T-cell (primary cell): ENCODE measurements around the gene CAMKK2. TPM values are rescaled to one million over a fixed set of nuclear protein-coding genes. Genes with fewer than 3 reads are reported as not detected.
A peak's percentile ranks its signal among the peaks of the same experiment; 100 is the strongest.

Experiments
- ATAC-seq, 4 experiments: fragments of 200-7000 bp in 3 of 4; fragments of 150-1000 bp in 1 of 4; cut with Tn5 transposase; replicated peaks in 1 of 4; 1 replicate in 3 of 4; 2 replicates in 1 of 4; pipeline ENCODE4 v1.10.0; 2021; ENCODE audit warnings: moderate library complexity in 3 of 4, mild to moderate bottlenecking in 2 of 4, moderate number of reproducible peaks in 1 of 4
- CTCF ChIA-PET, 2 donors: fragments of 300-600 bp; sonication (Branson Sonifier 250); formaldehyde crosslinking; loops; one replicate each; lab custom pipeline; 2022; ENCODE audit warnings: antibody characterized with exemption in 2 of 2; lab: Charles Lee
- POLR2A ChIA-PET, 2 donors: fragments of 300-600 bp; sonication (Branson Sonifier 250); formaldehyde crosslinking; loops; one replicate each; lab custom pipeline; 2022; ENCODE audit warnings: antibody characterized with exemption in 2 of 2; lab: Charles Lee
- DNase-seq, 35 experiments: peaks; one replicate each; pipeline versions ENCODE4 v3.0.0 to v3.0.0-alpha.2; 2013 to 2023
- H3K27ac ChIP-seq: one replicate; pipeline ENCODE4 v1.5.1; 2013; ENCODE audit warnings: low read length
- H3K27me3 ChIP-seq, 2 experiments: replicated peaks in 1 of 2; 1 replicate in 1 of 2; 2 replicates in 1 of 2; pipeline versions ENCODE4 v1.6.1 to v1.7.0; 2013; ENCODE audit warnings: low read length in 1 of 2, mixed read lengths in 1 of 2; ENCODE audit not compliant: control insufficient read depth in 2 of 2, insufficient read depth in 2 of 2; ENCODE audit errors: extremely low read depth in 1 of 2
- H3K36me3 ChIP-seq, 2 donors: 1 replicate in 1 of 2; 2 replicates in 1 of 2; pipeline versions ENCODE4 v1.6.1 to v1.7.0; 2013; ENCODE audit warnings: low read length in 1 of 2; ENCODE audit not compliant: control insufficient read depth in 2 of 2, insufficient read depth in 1 of 2; ENCODE audit errors: extremely low read depth in 1 of 2
- H3K4me1 ChIP-seq, 2 experiments: 1 replicate in 1 of 2; 2 replicates in 1 of 2; pipeline versions ENCODE4 v1.6.1 to v1.7.0; 2013; ENCODE audit warnings: low read length in 2 of 2, mixed read lengths in 1 of 2; ENCODE audit not compliant: insufficient read depth in 2 of 2, control insufficient read depth in 1 of 2; ENCODE audit errors: extremely low read depth in 1 of 2
- H3K4me3 ChIP-seq, 2 donors: 1 replicate in 1 of 2; 2 replicates in 1 of 2; pipeline versions ENCODE4 v1.5.1 to v1.7.0; 2013; ENCODE audit warnings: mild to moderate bottlenecking in 2 of 2, low read length in 1 of 2, moderate library complexity in 1 of 2; ENCODE audit not compliant: control insufficient read depth in 1 of 2; ENCODE audit errors: extremely low read depth in 1 of 2
- H3K9me3 ChIP-seq: 2 replicates; pipeline ENCODE4 v1.7.0; 2013
- H3K27ac Mint-ChIP-seq, 2 donors: one replicate each; pipeline ENCODE4 v1.8.0; 2020 to 2021; ENCODE audit warnings: mild to moderate bottlenecking in 2 of 2, mixed read lengths in 2 of 2
- H3K27me3 Mint-ChIP-seq, 2 donors: one replicate each; pipeline ENCODE4 v1.8.0; 2021 to 2022; ENCODE audit warnings: mixed read lengths in 2 of 2
- H3K36me3 Mint-ChIP-seq: one replicate; pipeline ENCODE4 v1.8.0; 2021; ENCODE audit warnings: mixed read lengths
- H3K4me1 Mint-ChIP-seq, 3 donors: one replicate each; pipeline ENCODE4 v1.8.0; 2020 to 2022; ENCODE audit warnings: mixed read lengths in 3 of 3, mild to moderate bottlenecking in 1 of 3
- H3K4me3 Mint-ChIP-seq, 3 donors: one replicate each; pipeline ENCODE4 v1.8.0; 2020 to 2022; ENCODE audit warnings: mild to moderate bottlenecking in 3 of 3, mixed read lengths in 3 of 3, moderate library complexity in 3 of 3
- H3K9me3 Mint-ChIP-seq, 3 donors: one replicate each; pipeline ENCODE4 v1.8.0; 2020 to 2022; ENCODE audit warnings: mixed read lengths in 3 of 3
- WGBS: methylation state at CpG from one replicate; pipeline ENCODE4 v1.1.5; 2013; ENCODE audit warnings: missing lambda C conversion rate; ENCODE audit not compliant: insufficient coverage; 5-methylcytosine and 5-hydroxymethylcytosine counted together
- total RNA-seq, 35 experiments: library from RNA in 6 of 35; stranded (reverse) in 6 of 35; fragments of 120-200 nt in 1 of 35; gene quantifications; one replicate each; pipeline versions ENCODE4 v1.2.1 to v1.2.4 and lab custom pipeline; 2013 to 2026

CAMKK2 gene
- total RNA-seq, 5 donors from 2014 or later (not counting 1 experiment from before 2014, with no cell fraction given), result 13.6 to 25.5 (median 19.8) TPM

DNA sequence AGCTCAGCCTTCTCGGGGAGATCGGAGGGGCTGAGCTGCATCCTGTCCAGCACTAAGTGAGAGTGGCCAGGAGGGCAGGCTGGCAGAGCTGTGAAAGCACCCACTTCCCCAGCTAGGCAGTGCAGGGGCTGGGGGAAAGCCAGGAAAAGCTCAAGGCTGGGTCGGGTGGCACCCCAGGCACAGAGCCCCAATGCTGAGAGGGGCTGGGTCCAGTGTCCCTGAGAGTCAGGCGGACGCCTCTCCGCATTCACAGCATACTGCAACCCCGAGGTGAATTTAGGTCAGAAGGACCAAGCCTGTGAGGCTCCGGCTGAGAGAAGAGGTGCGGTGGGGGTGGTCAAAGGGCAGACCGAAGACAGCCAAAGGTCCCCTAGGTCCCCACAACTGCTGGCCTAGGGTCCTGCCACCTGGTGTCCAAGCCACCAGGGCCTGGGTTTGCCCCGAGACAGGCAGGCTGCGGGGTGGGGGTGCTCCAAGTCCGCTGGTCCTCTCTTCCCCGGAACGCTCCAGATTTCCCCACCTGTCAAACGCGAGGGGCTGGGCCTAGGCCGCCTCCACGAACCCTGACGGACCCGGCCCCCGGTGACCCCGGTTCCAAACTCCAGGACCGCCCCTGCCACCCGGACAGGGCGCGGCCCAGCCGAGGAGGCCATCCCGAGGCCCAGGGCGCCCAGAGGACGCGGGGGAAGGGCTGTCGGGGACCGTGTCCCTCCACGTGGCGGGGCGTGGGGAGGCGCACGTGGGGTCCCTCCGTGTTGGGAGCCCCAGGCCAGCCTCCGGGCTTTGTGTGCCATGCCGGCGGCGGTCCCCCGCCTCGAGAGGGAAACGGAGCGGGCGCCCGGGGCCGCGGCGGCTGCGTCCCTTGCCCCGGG, 527 bp downstream of the CAMKK2 start:
- H3K27ac ChIP-seq, result no peak overlapping the region
- no peaks in the 10 kb centered on the region for H3K9me3 ChIP-seq
- H3K36me3 ChIP-seq, result no peaks in the 10 kb centered on the region
- peaks cover 10 to 32% of the 10 kb centered on the region in 2 experiments for H3K4me1 ChIP-seq
- Mint-ChIP-seq H3K36me3 (peaks cover 7% of the 10 kb centered on the region), H3K4me1 (peaks cover 16 to 24% (median 20%) of the 10 kb centered on the region in 3 donors), H3K9me3 (no peaks in the 10 kb centered on the region), H3K27me3 (no peaks in the 10 kb centered on the region), H3K27ac (peak overlapping the region; percentile 61 to 83), H3K4me3 (peak overlapping the region; percentile 84 to 89 (median 87))
- H3K4me3 ChIP-seq, result peak overlapping the region; percentile 76 to 92
- no peaks in the 10 kb centered on the region for H3K27me3 ChIP-seq
- under 1% methylated on average over 53 of the region's 55 CpGs for WGBS
- ChIA-PET POLR2A (interaction anchor here (0.6 kb wide), 5 partner anchors 12 to 761 kb away, joined by 3 to 10 read pairs (median 6); no protein-coding TSS in a partner anchor), CTCF (no interaction called here)
- ATAC-seq (peak; percentile 18 to 37 (median 26)), DNase-seq (peak in 10 of 35 experiments; percentile 1 to 25 (median 6))

DNA sequence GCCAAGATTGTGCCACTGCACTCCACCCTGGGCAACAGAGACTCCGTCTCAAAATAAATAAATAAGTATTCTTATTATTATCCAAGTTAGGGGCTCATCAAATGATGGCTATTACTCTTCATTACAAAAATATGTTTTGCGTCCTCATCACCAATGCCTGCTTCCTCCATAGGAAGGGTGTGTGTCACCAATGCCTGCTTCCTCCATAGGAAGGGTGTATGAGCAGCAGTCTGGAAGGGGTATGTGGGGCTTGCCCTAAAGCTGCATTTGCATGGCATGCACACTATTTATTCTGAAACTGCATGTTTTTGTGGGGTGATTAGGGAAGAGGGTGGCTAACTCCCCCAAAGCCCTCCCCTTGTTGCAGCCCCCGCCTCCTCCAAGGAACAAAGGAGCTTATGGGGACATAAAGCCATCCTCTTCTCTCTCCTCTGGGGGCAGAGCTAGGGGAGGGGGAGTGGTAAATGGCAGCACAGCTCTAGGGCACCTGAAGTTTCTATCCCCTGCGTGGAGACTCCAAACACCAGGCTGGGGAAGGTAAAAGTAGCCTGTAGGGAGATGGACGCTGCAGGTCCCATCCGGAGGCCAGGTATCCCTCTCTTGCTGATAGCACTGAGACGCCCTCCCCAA, 1.3 kb downstream of the CAMKK2 start:
- Histone ChIP-seq H3K9me3 (no peaks in the 10 kb centered on the region), H3K4me1 (peaks cover 10 to 32% of the 10 kb centered on the region in 2 experiments), H3K27me3 (no peaks in the 10 kb centered on the region), H3K27ac (no peak overlapping the region), H3K36me3 (peaks cover 0 to 4% of the 10 kb centered on the region in 2 donors), H3K4me3 (peak overlapping the region; percentile 76 to 92)
- Mint-ChIP-seq H3K27ac (peak overlapping the region; percentile 43 to 83), H3K4me1 (peaks cover 16 to 24% (median 21%) of the 10 kb centered on the region in 3 donors), H3K27me3 (no peaks in the 10 kb centered on the region), H3K36me3 (peaks cover 7% of the 10 kb centered on the region), H3K4me3 (peak overlapping the region; percentile 84 to 89 (median 87)), H3K9me3 (no peaks in the 10 kb centered on the region)
- POLR2A ChIA-PET, result no interaction called here
- WGBS, result 27% methylated on average over 3 of the region's 7 CpGs
- DNase-seq (peak in 3 of 35 experiments; percentile 2 to 17 (median 13)), ATAC-seq (no peak)
- CTCF ChIA-PET, result no interaction called here

DNA sequence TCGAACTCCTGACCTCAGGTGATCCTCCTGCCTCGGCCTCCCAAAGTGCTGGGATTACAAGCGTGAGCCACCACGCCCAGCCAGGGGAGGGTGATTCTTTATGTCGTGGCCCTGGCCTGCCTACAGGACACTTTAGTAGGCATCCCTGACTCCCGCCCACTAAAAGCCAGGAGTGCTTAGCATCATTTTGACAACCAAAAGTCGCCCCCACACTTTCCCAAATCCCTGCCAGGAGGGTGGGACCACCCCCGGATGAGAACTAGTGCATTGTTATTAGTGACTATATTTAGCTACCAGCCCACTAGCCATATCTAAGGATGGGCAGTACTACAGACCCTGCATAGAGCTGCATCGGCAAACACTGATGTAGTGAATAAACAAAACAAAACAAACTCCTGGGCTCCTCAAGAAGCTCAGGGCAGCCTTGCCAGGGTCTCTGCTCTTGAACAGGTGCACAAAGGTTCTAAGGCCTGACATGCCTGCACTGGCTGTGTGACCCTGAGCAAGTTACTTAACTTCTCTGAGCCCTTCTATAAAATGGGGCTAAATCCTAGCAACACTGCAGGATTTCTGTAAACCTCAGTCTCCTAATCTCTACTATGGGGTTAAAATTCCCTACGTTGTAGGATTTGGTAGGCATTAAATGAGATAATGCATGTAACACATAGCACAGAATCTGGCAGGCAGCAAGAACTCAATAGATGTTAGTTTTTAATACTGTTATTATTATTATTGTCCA, 2.2 kb downstream of the CAMKK2 start:
- Histone ChIP-seq H3K27me3 (no peaks in the 10 kb centered on the region), H3K36me3 (peaks cover 0 to 4% of the 10 kb centered on the region in 2 donors), H3K4me3 (no peak overlapping the region), H3K27ac (no peak overlapping the region), H3K9me3 (no peaks in the 10 kb centered on the region), H3K4me1 (peaks cover 10 to 32% of the 10 kb centered on the region in 2 experiments)
- H3K27me3 Mint-ChIP-seq, result no peaks in the 10 kb centered on the region
- no peak overlapping the region for H3K27ac Mint-ChIP-seq
- H3K9me3 Mint-ChIP-seq, result no peaks in the 10 kb centered on the region
- WGBS, result no CpG with 5 or more reads among the region's 10 CpGs
- ChIA-PET CTCF (no interaction called here), POLR2A (no interaction called here)
- peak overlapping the region in 2 of 3 donors; percentile 21 to 45 for H3K4me3 Mint-ChIP-seq
- peaks cover 7% of the 10 kb centered on the region for H3K36me3 Mint-ChIP-seq
- DNase-seq (no peak), ATAC-seq (no peak)
- H3K4me1 Mint-ChIP-seq, result peaks cover 16 to 24% (median 21%) of the 10 kb centered on the region in 3 donors

DNA sequence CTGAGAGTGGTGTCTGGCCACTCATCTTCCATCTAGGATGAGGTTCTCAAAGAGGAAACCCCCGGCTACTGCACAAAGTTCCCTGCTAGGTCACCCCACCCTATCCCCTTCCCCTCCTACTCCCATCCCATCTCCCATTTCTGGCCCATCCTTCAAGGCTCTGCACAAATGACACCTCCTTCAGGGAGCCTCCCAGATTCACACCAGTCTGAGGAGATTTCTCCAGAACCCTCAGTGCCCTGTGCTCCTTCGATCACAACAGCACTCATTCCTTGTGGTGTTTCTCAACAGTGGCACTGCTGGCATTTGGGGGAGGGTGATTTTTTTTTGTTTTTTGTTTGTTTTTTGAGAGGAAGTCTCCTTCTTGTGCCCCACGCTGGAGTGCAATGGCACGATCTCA, 2.9 kb downstream of the CAMKK2 start:
- 100% methylated on average over 1 of the region's 4 CpGs for WGBS
- no peaks in the 10 kb centered on the region for H3K27me3 Mint-ChIP-seq
- H3K27ac ChIP-seq, result no peak overlapping the region
- no peak overlapping the region for H3K4me3 ChIP-seq
- H3K9me3 ChIP-seq, result no peaks in the 10 kb centered on the region
- no peaks in the 10 kb centered on the region for H3K9me3 Mint-ChIP-seq
- CTCF ChIA-PET, result no interaction called here
- H3K27ac Mint-ChIP-seq, result peak overlapping the region in 1 of 2 donors; percentile 64
- no peak for ATAC-seq
- no peak for DNase-seq
- H3K4me1 ChIP-seq, result peaks cover 10 to 32% of the 10 kb centered on the region in 2 experiments
- H3K4me1 Mint-ChIP-seq, result peaks cover 17 to 23% (median 21%) of the 10 kb centered on the region in 3 donors
- H3K4me3 Mint-ChIP-seq, result no peak overlapping the region
- POLR2A ChIA-PET, result no interaction called here
- no peaks in the 10 kb centered on the region for H3K27me3 ChIP-seq
- H3K36me3 Mint-ChIP-seq, result peaks cover 7% of the 10 kb centered on the region
- peaks cover 0 to 4% of the 10 kb centered on the region in 2 donors for H3K36me3 ChIP-seq

DNA sequence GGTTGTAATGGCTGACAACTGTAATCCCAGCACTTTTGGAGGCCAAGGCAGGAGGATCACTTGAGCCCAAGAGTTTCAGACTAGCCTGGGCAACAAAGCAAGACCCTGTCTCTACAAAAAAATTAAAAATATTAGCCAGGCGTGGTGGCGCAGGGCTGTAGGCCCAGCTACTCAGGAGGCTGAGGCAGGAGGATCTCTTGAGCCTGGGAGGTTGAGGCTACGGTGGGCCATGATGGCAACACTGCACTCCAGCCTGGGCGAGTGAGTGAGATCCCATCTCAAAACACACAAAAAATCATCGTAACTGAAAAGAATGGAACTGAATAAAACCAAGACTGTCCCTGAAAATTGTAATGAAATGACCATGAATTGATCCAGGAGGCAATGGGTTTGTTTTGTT, 6.1 kb downstream of the CAMKK2 start:
- CTCF ChIA-PET, result no interaction called here
- H3K27me3 Mint-ChIP-seq, result no peaks in the 10 kb centered on the region
- Histone ChIP-seq H3K9me3 (no peaks in the 10 kb centered on the region), H3K27ac (no peak overlapping the region), H3K4me3 (no peak overlapping the region), H3K36me3 (peaks cover 0 to 4% of the 10 kb centered on the region in 2 donors), H3K27me3 (no peaks in the 10 kb centered on the region), H3K4me1 (peaks cover 2 to 14% of the 10 kb centered on the region in 2 experiments)
- H3K9me3 Mint-ChIP-seq, result no peaks in the 10 kb centered on the region
- WGBS, result 100% methylated on average over 2 of the region's 5 CpGs
- no peak overlapping the region for H3K27ac Mint-ChIP-seq
- H3K36me3 Mint-ChIP-seq, result peaks cover 7% of the 10 kb centered on the region
- DNase-seq (no peak), ATAC-seq (no peak)
- POLR2A ChIA-PET, result no interaction called here
- H3K4me1 Mint-ChIP-seq, result peaks cover 17 to 23% (median 22%) of the 10 kb centered on the region in 3 donors
- no peak overlapping the region for H3K4me3 Mint-ChIP-seq

DNA sequence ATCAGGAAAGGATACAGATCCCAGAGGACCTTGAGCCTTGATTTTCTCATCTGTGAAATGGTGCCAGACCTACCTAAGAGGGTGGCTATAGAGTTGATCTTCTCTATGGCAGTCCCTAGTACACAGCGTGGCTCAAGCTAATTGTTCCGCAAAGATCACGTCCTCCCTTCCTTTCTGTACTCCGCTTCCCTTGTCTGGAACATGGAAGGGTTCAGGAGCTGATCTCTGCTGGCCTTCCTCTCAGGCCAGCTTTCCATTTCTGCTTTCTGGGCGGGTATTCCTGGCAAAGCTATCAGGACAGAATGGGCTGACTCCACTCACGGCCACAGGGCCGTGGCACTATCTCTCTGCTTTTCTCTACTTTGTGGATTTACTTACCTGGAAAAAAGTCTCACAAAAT, 6.5 kb downstream of the CAMKK2 start:
- WGBS, result 95% methylated on average over 5 of the region's 7 CpGs
- no peaks in the 10 kb centered on the region for H3K9me3 Mint-ChIP-seq
- no peak overlapping the region for H3K27ac ChIP-seq
- H3K4me3 ChIP-seq, result no peak overlapping the region
- DNase-seq (no peak), ATAC-seq (no peak)
- H3K4me3 Mint-ChIP-seq, result no peak overlapping the region
- H3K27me3 ChIP-seq, result no peaks in the 10 kb centered on the region
- peaks cover 7% of the 10 kb centered on the region for H3K36me3 Mint-ChIP-seq
- no peak overlapping the region for H3K27ac Mint-ChIP-seq
- H3K4me1 ChIP-seq, result peaks cover 0 to 10% of the 10 kb centered on the region in 2 experiments
- H3K9me3 ChIP-seq, result no peaks in the 10 kb centered on the region
- ChIA-PET CTCF (no interaction called here), POLR2A (no interaction called here)
- peaks cover 0 to 4% of the 10 kb centered on the region in 2 donors for H3K36me3 ChIP-seq
- H3K27me3 Mint-ChIP-seq, result no peaks in the 10 kb centered on the region
- H3K4me1 Mint-ChIP-seq, result peaks cover 13 to 19% (median 18%) of the 10 kb centered on the region in 3 donors
